HuH-7.5 (cell line): ENCODE data around the gene MNX1.
A peak's percentile ranks its signal among the peaks of the same experiment; 100 is the strongest.

Experiments used
- DNase-seq: peaks from one replicate; pipeline ENCODE4 v3.0.0; 2011; ENCODE audit warnings: low spot score

MNX1 gene

DNA sequence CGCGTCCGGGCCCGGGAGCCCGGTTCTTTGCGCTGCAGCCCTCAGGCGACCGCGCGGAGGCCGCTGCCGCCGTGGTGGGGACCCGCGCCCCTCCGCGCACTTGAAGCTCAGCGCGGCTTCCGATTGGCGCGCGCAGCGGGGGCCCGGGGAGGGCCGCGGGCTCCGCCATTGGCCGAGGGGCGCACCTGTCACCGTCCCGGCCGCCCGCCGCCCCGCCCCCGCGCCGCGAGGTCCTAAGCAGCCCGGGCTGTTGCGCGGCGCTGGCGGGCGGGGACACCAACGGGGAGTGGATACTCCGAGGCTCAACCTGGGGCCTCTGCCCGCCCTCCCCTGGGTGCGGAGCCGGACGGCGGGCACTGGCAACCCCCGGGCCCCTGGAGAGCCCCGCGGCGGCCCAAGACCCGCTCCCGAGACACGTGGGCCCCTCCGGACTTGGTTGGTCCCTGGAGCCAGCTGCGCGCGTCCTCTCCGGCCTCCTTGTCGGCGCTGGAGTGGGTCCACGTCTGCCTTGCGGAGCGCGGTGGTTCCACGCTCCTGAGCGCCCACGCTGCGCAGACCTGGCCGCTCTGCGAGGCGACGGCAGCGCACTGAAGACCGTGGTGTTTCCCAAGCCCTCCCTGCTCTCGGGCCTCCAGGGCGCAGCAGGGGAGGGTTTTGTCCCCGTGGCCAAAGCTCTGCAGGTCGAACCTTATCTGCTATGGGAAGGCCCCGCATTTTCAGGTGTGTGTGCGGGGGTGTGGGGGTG is at the start of gene MNX1:
Gene MNX1 (minus strand): TSS at position 76 of the 745 bp plus-strand sequence. CDS start 313 bp downstream, outside the sequence.
- DNase-seq, result peak; percentile 99

DNA sequence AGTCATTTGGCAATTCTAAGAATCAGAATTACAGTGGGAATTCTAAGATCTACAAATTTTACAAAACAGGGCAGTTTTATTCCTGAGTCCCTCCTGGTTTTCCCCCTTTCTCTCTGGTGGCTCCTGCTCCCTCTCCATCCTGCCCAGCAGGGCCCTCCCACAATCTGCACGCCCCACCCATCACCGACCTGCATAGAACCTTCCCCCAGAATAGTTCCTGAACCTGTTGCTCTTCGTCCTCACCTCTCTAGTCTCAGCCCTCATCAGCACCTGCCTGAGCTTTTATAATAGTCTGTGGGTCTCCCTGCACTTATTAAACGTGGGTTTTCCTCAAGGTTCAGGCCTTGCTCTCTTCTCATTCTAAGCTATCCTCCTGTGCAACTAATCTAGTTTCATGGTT is 49.1 kb upstream of the MNX1 start:
- DNase-seq, result no peak

GRCh38 chr7:157058701-157059100 is 48.2 kb upstream of the MNX1 start:
- no peak for DNase-seq

DNA sequence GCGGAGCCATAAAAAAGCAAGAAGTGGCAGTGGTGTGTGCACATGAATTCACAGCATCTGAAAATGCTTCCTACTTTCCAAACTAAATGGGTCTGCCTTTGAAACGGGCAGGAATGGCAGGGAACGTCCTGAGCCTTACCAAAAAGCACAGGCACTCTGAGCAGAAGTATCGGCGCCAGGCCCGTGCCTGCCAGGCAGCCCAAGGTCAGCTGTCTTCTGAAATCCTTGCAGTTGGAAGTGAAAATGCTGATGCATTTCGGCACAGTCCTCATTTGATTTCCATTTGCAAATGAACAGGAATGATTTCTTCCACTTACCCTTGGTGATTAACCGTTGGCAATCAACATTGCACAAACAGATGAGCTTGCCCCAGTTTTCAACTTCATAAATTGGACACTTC is 47.6 kb upstream of the MNX1 start:
- no peak for DNase-seq

DNA sequence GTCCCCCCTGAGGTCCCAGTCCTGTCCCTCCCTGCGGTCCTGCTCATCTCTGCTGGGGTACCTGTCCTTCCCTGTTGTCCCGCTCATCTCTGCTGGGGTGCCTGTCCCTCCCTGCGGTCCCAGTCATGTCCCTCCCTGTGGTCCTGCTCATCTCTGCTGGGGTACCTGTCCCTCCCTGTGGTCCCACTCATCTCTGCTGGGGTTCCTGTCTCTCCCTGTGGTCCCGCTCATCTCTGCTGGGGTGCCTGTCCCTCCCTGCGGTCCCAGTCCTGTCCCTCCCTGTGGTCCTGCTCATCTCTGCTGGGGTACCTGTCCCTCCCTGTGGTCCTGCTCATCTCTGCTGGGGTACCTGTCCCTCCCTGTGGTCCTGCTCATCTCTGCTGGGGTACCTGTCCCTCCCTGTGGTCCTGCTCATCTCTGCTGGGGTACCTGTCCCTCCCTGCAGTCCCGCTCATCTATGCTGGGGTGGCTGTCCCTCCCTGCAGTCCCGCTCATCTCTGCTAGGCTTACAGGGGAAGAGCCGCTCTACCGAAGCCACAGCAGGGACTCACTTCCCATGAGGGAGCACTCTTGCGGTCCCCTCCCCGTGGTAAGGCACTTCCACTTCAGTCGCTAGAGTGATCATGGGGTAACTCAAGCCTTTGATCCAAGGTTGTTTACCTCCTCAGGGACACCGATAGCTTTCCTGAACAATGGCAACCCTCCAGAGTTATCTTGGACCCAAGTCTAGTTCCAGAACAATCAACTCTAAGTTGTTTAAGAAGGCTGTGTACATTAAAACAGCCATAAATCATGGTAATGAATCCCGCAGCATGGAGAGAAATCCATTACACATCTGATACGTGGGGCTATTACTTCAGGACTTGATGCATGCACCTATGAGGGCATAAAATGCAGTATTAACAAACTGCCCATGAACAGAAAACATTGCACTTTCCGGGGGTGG is 46.8 kb upstream of the MNX1 start:
- DNase-seq, result no peak

DNA sequence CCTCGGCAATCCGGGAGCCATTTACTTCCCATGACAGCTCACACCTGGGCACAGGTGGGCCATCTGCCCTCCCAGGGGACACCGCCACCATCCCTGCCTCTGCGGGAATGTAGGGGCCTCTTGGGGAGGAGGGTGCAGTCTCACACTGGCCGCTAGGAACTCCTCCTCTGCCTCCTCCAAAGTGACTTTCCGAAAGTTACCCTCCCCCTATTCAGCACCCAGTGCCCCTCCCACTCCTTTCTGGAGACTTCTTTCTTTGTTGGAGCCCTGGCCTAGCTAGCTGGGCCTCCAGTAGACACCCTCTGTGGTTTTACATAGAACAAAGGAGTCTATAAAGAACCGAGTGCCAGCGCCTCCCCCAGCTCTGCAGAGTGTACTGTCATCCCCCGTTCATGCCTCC is 45.8 kb upstream of the MNX1 start:
- DNase-seq, result no peak

GRCh38 chr7:157054927-157055326 is 44.5 kb upstream of the MNX1 start:
- no peak for DNase-seq

DNA sequence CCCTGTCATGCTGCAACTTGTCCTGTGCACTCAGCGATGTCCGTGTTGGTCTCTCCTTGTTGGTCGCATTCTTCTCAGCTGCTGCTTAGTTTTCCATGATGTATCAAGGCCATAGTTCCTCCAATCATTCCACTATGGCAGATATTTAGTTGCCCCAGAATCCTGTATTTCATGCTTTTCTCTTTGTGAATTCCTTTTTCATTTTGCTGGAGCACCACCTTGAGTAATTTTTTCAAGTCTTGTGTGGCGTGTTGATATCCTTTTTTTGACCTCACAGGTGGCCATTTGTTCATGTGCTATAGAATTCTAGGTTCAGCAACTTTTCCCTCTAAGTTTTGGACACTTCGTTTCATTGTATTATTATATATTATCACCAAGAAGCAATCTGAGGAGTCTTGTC is 42.7 kb upstream of the MNX1 start:
- no peak for DNase-seq

GRCh38 chr7:157047148-157047547 is 36.7 kb upstream of the MNX1 start:
- DNase-seq, result no peak

DNA sequence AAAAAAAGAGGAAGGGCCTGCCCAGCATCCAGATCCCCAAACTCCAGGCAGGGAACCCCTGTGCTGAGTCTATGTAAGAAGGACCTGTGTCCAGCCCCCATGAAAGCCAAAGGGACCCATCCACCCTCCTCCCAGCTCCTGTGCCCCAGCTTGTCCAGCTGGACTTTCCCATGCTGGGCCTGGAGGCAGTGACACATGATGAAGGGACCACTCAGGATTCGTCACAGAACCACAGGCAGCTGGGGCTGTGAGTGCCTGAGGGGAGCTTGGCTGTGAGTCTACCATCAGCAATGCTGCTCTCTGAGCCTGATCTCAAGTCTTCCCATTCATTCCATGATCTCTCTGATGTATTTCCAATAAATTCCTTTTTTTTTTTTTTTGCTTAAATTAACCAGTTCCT is 36.2 kb upstream of the MNX1 start:
- no peak for DNase-seq

DNA sequence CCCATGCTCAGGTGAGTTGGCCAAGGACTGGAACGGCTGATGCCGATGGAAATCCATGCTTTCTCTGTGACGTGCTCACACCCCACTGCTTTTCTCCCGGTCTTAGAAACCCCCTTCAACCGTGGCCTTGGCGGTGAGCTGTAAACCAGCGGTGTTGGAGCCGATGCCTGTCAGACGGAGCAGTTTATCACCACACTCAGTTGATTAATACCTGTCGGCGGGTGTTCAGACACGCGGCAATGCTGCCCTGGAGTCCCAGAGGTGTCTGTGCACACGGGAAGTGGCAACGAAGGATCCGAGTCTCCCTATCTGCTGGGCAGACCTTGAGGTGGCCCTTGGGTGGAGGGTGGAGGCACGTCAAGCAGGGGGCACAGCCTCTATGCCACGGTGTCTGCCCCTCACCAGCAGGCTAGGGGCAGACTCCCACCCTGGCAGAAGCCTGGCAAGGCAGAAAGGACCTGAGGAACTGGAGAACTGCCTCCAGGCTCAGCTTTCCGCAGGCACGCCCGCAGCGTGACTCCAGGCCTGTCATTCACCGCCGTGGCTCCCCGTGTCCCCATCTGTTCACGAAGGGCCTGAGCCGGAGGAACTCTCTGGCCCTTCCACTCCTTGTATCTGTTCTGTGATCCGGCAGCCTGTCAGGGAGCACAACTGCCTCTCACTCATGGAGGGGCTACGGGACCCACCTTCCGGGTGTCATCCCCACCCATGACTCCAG is 34.6 kb upstream of the MNX1 start:
- DNase-seq, result no peak

GRCh38 chr7:157044147-157044687 is 33.8 kb upstream of the MNX1 start:
- no peak for DNase-seq

- no peak for DNase-seq
Measured at GRCh38 chr7:157043745-157044144, 33.3 kb upstream of the MNX1 start.

DNA sequence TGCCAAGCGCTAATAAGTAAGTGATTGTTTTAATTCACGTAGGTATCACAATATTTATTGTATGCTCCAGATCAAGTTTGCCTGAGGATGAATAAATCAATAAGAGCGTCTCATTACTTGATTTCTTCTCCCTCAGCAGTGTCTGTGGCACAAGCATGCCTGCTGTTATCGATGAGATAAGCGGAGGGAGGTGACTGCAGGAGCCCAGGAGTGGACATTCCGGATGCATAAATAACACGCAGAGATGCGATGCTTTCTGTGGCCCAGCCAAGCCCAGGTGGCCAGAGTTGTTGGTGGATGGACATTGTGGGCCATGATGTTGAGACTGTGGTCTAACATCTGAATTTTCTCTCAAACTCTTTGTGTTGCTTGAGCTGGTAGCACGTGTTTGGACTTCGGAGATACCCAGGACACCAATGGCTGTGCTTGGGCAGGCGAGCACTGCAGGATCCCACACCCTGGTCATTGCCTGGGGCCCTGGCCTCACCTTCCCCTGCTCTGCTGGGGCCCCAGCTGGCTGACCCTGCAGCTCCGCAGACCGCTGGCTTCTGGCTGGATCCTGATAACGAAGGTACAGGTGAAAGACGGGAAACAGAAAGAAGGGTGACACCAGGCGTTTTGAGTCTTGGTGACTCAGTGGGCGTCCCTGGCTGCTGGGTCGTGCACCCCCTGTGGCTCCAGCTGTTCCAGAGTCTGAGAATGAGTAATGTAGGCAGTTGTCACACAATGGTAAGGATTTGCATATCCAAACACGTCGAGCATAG is 31.2 kb upstream of the MNX1 start:
- DNase-seq, result no peak

GRCh38 chr7:157041004-157041403 is 30.5 kb upstream of the MNX1 start:
- DNase-seq, result no peak

DNA sequence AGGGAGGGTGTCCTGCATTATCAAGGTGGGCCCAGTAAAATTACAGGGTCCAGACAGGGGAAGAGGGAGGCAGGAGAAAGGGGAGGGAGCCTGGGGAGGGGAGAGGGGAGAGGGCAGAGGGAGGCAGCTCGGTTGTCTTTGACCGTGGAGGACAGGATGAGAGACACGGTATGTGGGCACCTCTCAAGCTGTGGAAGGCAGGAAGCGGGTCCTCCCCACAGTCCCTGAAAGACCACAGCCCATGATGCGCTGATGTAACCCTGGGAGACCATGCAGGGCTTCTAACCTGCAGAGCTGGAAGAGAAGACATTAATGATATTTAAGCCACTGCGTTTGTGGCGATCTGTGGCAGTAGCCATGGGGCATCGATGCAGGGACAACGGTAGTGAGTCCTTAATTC is 27.2 kb upstream of the MNX1 start:
- no peak for DNase-seq

- DNase-seq, result no peak
Measured at GRCh38 chr7:157037028-157037427, 26.6 kb upstream of the MNX1 start.

GRCh38 chr7:157035979-157036378 is 25.5 kb upstream of the MNX1 start:
- no peak for DNase-seq

DNA sequence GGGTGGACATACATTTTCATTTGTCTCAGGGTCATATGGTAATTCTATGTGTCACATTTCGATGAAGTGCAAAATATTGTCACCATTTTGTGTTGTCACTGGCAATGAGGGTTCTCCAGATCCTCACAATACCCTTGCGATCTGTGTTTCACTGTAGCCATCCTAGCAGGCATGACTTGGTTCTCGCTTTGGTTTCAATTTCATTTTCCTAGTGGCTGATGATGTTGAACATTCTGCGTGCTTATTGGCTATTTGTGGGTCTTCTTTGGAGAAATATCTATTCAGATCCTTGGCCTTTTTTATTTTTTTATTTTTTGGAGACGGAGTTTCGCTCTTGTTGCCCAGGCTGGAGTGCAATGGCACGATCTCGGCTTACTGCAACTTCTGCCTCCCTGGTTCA is 24.8 kb upstream of the MNX1 start:
- DNase-seq, result no peak

GRCh38 chr7:157033483-157034473 is 23.3 kb upstream of the MNX1 start:
- no peak for DNase-seq
